Large intestine (tissue), 3 donors: ENCODE measurements around the gene CSF2RB. TPM values are rescaled to one million over a fixed set of nuclear protein-coding genes. Genes with fewer than 3 reads are reported as not detected.

Experiments used
- DNase-seq, 2 donors: peaks; one replicate each; pipeline versions ENCODE4 v3.0.0 to v3.0.0-alpha.2; 2013
- H3K27ac ChIP-seq: one replicate; pipeline ENCODE4 v1.5.1; 2013; ENCODE audit warnings: low read length
- H3K27me3 ChIP-seq: 2 replicates; pipeline ENCODE4 v1.6.1; 2013; ENCODE audit warnings: low read length; ENCODE audit not compliant: control insufficient read depth, insufficient read depth
- H3K36me3 ChIP-seq: 2 replicates; pipeline ENCODE4 v1.6.1; 2013; ENCODE audit warnings: low read length; ENCODE audit not compliant: control insufficient read depth, insufficient read depth
- H3K4me1 ChIP-seq: one replicate; pipeline ENCODE4 v1.6.1; 2013; ENCODE audit warnings: low read length; ENCODE audit not compliant: control insufficient read depth, insufficient read depth
- H3K4me3 ChIP-seq: one replicate; pipeline ENCODE4 v1.5.1; 2013; ENCODE audit warnings: low read length
- H3K9me3 ChIP-seq: one replicate; pipeline ENCODE4 v1.6.1; 2013; ENCODE audit warnings: mild to moderate bottlenecking, low read depth, low read length, moderate library complexity; ENCODE audit not compliant: control insufficient read depth
- WGBS: methylation state at CpG from one replicate; pipeline ENCODE4 v1.1.5; 2013; ENCODE audit warnings: low lambda C conversion rate; ENCODE audit not compliant: insufficient coverage; 5-methylcytosine and 5-hydroxymethylcytosine counted together
- polyA plus RNA-seq: library from polyadenylated mRNA; unstranded; fragments of 120-200 nt; gene quantifications from one replicate; pipeline ENCODE4 v1.2.1, GENCODE V29; 2013

The CSF2RB gene
- polyA plus RNA-seq, 1 donor = 2.2 TPM

DNA sequence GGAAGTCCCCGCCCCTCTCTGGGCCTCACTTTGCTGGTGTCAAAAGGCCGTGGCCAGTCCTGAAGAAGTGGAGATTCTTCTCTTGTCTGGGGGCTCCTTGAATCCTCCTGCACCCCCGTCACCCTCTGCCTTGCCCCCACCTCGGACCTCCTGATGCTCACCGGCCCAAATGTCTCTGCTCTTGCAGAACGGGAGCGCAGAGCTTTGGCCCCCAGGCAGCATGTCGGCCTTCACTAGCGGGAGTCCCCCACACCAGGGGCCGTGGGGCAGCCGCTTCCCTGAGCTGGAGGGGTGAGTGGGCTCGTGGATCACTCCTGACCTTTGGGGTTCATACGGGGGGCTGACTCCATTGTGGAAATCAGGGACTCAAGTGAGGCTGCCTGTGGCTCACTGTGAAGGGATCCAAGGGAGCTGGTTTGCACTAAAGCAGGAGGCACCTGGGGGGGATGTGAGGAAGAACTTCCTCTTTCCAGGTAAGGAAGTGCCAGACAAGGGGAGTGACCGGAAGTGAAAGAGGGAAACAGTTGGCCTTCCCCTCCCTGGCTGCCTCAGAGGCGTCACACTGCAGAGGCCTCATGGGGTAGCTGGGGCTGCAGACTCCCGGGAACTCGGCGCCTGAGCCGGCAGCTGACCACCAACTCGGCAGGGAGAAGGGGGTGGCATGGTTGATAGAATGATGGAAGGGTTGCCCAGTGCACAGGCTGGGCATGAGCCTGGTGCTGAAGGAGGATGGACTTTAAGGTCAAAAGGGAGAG lies 23.1 kb downstream of the CSF2RB start:
- WGBS = no CpG with 5 or more reads among the region's 20 CpGs
- no peak overlapping the region for H3K27ac ChIP-seq
- no peak overlapping the region for H3K4me3 ChIP-seq
- no peaks in the 10 kb centered on the region for H3K36me3 ChIP-seq
- no peak for DNase-seq
- no peaks in the 10 kb centered on the region for H3K9me3 ChIP-seq
- no peaks in the 10 kb centered on the region for H3K4me1 ChIP-seq
- H3K27me3 ChIP-seq = peaks cover 2% of the 10 kb centered on the region

DNA sequence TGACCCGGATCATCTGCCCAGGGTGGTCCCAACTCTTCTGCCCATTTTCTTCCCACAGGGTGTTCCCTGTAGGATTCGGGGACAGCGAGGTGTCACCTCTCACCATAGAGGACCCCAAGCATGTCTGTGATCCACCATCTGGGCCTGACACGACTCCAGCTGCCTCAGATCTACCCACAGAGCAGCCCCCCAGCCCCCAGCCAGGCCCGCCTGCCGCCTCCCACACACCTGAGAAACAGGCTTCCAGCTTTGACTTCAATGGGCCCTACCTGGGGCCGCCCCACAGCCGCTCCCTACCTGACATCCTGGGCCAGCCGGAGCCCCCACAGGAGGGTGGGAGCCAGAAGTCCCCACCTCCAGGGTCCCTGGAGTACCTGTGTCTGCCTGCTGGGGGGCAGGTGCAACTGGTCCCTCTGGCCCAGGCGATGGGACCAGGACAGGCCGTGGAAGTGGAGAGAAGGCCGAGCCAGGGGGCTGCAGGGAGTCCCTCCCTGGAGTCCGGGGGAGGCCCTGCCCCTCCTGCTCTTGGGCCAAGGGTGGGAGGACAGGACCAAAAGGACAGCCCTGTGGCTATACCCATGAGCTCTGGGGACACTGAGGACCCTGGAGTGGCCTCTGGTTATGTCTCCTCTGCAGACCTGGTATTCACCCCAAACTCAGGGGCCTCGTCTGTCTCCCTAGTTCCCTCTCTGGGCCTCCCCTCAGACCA lies 24.0 kb downstream of the CSF2RB start:
- no CpG with 5 or more reads among the region's 14 CpGs for WGBS
- peaks cover 2% of the 10 kb centered on the region for H3K27me3 ChIP-seq
- no peaks in the 10 kb centered on the region for H3K9me3 ChIP-seq
- H3K4me3 ChIP-seq = no peak overlapping the region
- no peaks in the 10 kb centered on the region for H3K4me1 ChIP-seq
- no peak overlapping the region for H3K27ac ChIP-seq
- DNase-seq = no peak
- H3K36me3 ChIP-seq = no peaks in the 10 kb centered on the region

DNA sequence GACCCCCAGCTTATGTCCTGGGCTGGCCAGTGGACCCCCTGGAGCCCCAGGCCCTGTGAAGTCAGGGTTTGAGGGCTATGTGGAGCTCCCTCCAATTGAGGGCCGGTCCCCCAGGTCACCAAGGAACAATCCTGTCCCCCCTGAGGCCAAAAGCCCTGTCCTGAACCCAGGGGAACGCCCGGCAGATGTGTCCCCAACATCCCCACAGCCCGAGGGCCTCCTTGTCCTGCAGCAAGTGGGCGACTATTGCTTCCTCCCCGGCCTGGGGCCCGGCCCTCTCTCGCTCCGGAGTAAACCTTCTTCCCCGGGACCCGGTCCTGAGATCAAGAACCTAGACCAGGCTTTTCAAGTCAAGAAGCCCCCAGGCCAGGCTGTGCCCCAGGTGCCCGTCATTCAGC lies 24.6 kb downstream of the CSF2RB start:
- H3K4me1 ChIP-seq = no peaks in the 10 kb centered on the region
- no peak overlapping the region for H3K27ac ChIP-seq
- no peak overlapping the region for H3K4me3 ChIP-seq
- no CpG with 5 or more reads among the region's 12 CpGs for WGBS
- H3K9me3 ChIP-seq = no peaks in the 10 kb centered on the region
- H3K36me3 ChIP-seq = no peaks in the 10 kb centered on the region
- DNase-seq = no peak
- peaks cover 2% of the 10 kb centered on the region for H3K27me3 ChIP-seq

DNA sequence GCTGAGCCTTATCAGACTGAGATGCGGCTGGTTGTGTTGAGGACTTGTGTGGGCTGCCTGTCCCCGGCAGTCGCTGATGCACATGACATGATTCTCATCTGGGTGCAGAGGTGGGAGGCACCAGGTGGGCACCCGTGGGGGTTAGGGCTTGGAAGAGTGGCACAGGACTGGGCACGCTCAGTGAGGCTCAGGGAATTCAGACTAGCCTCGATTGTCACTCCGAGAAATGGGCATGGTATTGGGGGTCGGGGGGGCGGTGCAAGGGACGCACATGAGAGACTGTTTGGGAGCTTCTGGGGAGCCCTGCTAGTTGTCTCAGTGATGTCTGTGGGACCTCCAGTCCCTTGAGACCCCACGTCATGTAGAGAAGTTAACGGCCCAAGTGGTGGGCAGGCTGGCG lies 25.5 kb downstream of the CSF2RB start:
- no CpG with 5 or more reads among the region's 13 CpGs for WGBS
- DNase-seq = no peak
- no peaks in the 10 kb centered on the region for H3K36me3 ChIP-seq
- peaks cover 2% of the 10 kb centered on the region for H3K27me3 ChIP-seq
- no peaks in the 10 kb centered on the region for H3K4me1 ChIP-seq
- no peak overlapping the region for H3K4me3 ChIP-seq
- H3K27ac ChIP-seq = no peak overlapping the region
- H3K9me3 ChIP-seq = no peaks in the 10 kb centered on the region

DNA sequence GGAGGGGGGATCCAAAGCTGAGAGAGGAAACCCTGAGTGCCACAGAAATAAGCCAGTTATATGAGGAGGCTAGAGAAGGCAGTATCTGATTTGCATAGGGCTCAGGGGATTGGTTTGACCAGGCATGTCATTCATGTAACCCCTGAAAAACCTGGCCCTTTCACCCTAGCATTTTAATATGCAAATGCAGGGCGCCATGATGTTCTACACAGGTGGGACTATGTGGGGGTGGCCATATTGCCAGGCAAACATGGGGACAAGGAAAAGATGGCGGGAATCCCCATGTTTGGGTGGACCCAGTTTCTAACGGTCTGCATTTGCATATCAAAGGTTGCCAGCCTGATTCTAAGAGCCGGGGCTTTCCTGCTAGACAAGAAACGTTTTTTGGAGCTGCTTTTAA lies 27.2 kb downstream of the CSF2RB start:
- Histone ChIP-seq H3K4me3 (no peak overlapping the region), H3K36me3 (no peaks in the 10 kb centered on the region), H3K27ac (no peak overlapping the region), H3K9me3 (no peaks in the 10 kb centered on the region), H3K27me3 (peaks cover 2% of the 10 kb centered on the region), H3K4me1 (no peaks in the 10 kb centered on the region)
- WGBS = no CpG with 5 or more reads among the region's 5 CpGs
- no peak for DNase-seq

DNA sequence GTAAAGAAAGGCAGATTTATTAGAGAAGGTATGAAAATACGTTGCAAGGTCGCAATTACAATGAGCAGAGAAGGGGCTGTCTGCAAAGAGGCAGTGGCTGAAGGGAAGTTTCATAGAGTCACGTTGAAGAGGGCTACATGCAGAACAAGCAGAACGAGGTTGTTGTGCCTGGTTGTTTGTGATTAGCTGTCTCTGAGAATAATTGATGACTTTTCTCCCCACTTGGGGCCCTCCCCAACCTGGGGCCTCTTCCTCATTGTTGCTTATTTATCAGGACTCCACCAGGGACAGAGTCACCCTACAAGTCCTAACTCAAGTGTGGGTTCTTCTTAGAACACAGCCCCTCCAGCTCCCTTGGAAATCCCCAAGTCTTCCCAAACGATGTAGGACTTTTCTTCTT lies 29.1 kb downstream of the CSF2RB start:
- Histone ChIP-seq H3K4me1 (no peaks in the 10 kb centered on the region), H3K36me3 (no peaks in the 10 kb centered on the region), H3K27ac (no peak overlapping the region), H3K9me3 (no peaks in the 10 kb centered on the region), H3K4me3 (no peak overlapping the region), H3K27me3 (peaks cover 2% of the 10 kb centered on the region)
- no peak for DNase-seq
- 52% methylated on average over 4 of the region's 5 CpGs for WGBS

DNA sequence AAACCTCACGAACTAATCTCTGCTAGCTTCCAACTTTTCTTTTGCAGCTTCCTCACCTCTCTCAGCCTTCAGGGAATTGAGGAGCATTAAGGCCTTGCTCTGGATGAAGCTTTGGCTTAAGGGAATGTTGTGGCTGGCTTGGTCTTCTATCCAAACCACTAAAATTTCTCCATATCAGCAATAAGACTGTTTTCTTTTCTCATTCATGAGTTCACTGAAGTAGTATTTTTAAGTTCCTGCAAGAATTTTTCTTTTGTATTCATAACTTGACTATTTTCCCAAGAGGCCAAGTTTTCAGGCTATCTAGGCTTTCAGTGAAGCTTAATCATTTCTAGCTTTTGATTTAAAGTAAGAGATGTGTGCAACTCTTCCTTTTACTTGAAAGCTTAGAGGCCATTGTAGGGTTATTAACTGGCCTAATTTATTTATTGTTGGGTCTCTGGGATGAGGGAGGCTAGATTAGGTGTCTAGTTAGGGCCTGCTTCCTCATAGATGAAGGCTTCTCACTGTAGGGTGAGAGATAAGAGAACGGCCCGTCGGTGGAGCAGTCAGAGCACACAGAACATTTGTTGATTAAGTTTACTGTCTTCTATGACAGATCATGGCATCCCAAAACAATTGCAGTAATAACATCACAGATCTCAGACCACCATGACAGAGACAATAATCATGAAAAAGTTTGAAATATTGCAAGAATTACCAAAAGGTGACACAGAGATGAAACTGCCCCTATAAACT lies 33.2 kb downstream of the CSF2RB start:
- H3K4me3 ChIP-seq = no peak overlapping the region
- no peaks in the 10 kb centered on the region for H3K9me3 ChIP-seq
- H3K4me1 ChIP-seq = no peaks in the 10 kb centered on the region
- no peak overlapping the region for H3K27ac ChIP-seq
- no peak for DNase-seq
- H3K36me3 ChIP-seq = no peaks in the 10 kb centered on the region
- 63% methylated on average over 1 of the region's 4 CpGs for WGBS
- H3K27me3 ChIP-seq = no peaks in the 10 kb centered on the region

DNA sequence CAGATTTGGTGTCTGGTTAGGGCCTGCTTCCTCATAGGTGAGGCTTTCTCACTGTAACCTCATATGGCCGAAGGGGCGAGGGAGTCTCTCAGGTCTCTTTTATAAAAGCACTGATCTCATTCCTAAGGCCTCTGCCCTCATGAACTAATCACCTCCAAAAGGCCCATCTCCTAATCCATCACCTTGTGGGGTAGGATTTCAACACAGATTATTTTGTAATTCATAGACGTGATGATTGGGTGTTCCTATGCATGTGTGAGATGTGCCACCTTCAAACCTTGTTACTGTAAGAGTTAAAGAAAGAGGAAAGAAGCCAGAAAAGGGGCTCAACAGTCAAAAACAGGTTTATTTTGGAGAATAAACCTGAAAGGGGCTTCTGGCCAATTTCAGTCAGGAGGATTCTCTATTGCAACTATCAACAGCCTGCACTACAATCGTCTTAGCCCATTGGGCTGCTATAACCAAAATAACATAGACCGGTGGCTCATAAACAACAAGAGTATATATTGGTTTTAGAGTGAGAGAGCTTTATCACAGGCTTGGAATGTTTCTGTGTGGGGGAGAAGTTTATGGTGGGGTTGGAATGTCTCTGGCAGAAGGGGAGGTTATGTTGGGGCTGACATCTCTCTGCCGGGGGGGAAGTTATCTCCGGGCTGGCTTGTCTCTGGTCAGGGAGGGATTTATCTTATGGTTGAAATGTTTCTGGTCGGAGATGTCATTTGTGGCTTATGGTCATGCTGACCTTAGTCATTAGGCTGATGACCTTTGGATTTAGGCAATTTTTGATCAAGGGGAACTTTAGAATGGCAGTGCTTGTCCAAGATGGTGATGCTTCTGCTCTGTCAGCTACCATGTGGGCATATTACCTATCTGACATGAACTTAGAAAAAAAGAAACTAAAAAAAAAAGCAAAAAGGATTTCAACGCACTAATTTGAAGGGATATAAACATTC lies 35.1 kb downstream of the CSF2RB start:
- Histone ChIP-seq H3K27ac (no peak overlapping the region), H3K4me1 (no peaks in the 10 kb centered on the region), H3K36me3 (no peaks in the 10 kb centered on the region), H3K4me3 (no peak overlapping the region), H3K9me3 (no peaks in the 10 kb centered on the region), H3K27me3 (no peaks in the 10 kb centered on the region)
- WGBS = 100% methylated on average over 1 of the region's 9 CpGs
- no peak for DNase-seq

DNA sequence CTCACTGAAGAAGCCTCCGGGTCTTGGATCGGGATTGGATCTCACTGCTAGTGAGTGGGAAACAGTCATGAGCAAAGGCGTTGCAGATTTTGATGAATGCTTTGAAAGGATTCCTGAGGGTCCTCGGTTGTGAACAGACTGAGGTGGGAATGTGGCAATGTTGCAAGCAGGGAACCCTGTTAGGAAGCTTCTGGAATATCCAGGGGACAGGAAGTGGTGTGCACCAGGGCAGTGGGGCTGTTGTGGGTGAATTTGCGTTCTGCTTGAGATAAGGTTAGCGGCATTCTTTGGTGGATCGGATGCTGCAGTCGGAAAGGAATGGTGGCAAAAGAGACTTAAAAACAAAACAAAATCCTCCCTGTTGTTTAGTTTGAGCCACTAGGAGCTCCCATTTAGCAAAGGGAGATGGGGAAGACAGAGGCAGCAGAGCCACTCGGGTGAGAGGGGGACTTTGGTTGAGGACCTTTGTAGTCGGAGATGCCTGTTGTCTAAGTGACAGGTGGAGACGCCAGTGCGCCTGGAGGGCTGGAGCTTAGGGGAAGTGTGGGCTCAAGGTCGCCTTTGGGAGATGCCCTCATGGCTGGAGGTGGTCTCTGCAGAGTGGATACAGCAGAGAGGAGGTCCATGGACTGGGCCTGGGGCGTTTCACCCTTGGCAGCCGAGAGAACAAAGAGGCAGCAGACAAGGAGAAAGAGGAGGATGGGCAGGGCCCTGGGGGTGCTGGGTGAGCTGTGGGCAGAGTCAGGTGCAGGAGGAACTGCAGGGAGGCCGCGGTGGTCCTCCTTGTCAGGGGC lies 37.6 kb downstream of the CSF2RB start:
- Histone ChIP-seq H3K9me3 (no peaks in the 10 kb centered on the region), H3K36me3 (no peaks in the 10 kb centered on the region), H3K4me1 (no peaks in the 10 kb centered on the region), H3K27ac (no peak overlapping the region), H3K4me3 (no peak overlapping the region), H3K27me3 (no peaks in the 10 kb centered on the region)
- DNase-seq = no peak
- 86% methylated on average over 5 of the region's 17 CpGs for WGBS
